ENCODE measurements around the gene DTHD1. TPM values are rescaled to one million over a fixed set of nuclear protein-coding genes. Genes with fewer than 3 reads are reported as not detected.

DTHD1 gene
- total RNA-seq, 2 donors from 2014 or later, result 0.08 TPM; not detected in 1

- TF ChIP-seq CTCF (IDR thresholded peaks at IDR 0.05), result no peak
- Histone ChIP-seq H3K9me3 (no peaks in the 10 kb centered on the region), H3K9ac (ENCODE audit: low read depth in 2 of 2, low read length in 2 of 2) (no peak overlapping the region), H3K27ac (no peak overlapping the region), H3K36me3 (no peaks in the 10 kb centered on the region), H3K4me1 (no peaks in the 10 kb centered on the region), H3K4me3 (no peak overlapping the region), H3K27me3 (no peaks in the 10 kb centered on the region)
- intact Hi-C loops (cut with DNase I), result no loop called here
- no peak for DNase-seq
Observed at GRCh38 chr4:36316607-36317006, 35.2 kb downstream of the DTHD1 start.

GRCh38 chr4:36317721-36318120 lies 36.3 kb downstream of the DTHD1 start:
- H3K4me1 ChIP-seq, result no peaks in the 10 kb centered on the region
- no peak overlapping the region for H3K9ac ChIP-seq (ENCODE audit: low read depth in 2 of 2, low read length in 2 of 2)
- no peak for DNase-seq
- no peaks in the 10 kb centered on the region for H3K9me3 ChIP-seq
- intact Hi-C loops (cut with DNase I), result no loop called here
- H3K36me3 ChIP-seq, result no peaks in the 10 kb centered on the region
- no peak overlapping the region for H3K27ac ChIP-seq
- no peak overlapping the region for H3K4me3 ChIP-seq
- no peak for TF ChIP-seq CTCF (IDR thresholded peaks at IDR 0.05)
- H3K27me3 ChIP-seq, result no peaks in the 10 kb centered on the region

GRCh38 chr4:36320117-36320896 lies 38.9 kb downstream of the DTHD1 start:
- Histone ChIP-seq H3K36me3 (no peaks in the 10 kb centered on the region), H3K27me3 (no peaks in the 10 kb centered on the region), H3K9me3 (no peaks in the 10 kb centered on the region), H3K27ac (no peak overlapping the region), H3K4me3 (no peak overlapping the region), H3K4me1 (no peaks in the 10 kb centered on the region), H3K9ac (ENCODE audit: low read depth in 2 of 2, low read length in 2 of 2) (no peak overlapping the region)
- intact Hi-C loops (cut with DNase I), result no loop called here
- DNase-seq, result no peak
- TF ChIP-seq CTCF (IDR thresholded peaks at IDR 0.05), result no peak

GRCh38 chr4:36321176-36321575 lies 39.8 kb downstream of the DTHD1 start:
- Histone ChIP-seq H3K36me3 (no peaks in the 10 kb centered on the region), H3K9me3 (no peaks in the 10 kb centered on the region), H3K27me3 (no peaks in the 10 kb centered on the region), H3K9ac (ENCODE audit: low read depth in 2 of 2, low read length in 2 of 2) (no peak overlapping the region), H3K4me3 (no peak overlapping the region), H3K27ac (no peak overlapping the region), H3K4me1 (no peaks in the 10 kb centered on the region)
- TF ChIP-seq CTCF (IDR thresholded peaks at IDR 0.05), result no peak
- DNase-seq, result no peak
- intact Hi-C loops (cut with DNase I), result no loop called here

- DNase-seq, result no peak
- intact Hi-C loops (cut with DNase I), result no loop called here
- no peaks in the 10 kb centered on the region for H3K36me3 ChIP-seq
- no peak overlapping the region for H3K9ac ChIP-seq (ENCODE audit: low read depth in 2 of 2, low read length in 2 of 2)
- H3K9me3 ChIP-seq, result no peaks in the 10 kb centered on the region
- H3K4me3 ChIP-seq, result no peak overlapping the region
- no peaks in the 10 kb centered on the region for H3K4me1 ChIP-seq
- no peak overlapping the region for H3K27ac ChIP-seq
- no peaks in the 10 kb centered on the region for H3K27me3 ChIP-seq
- TF ChIP-seq CTCF (IDR thresholded peaks at IDR 0.05), result no peak
Observed at GRCh38 chr4:36322921-36323354, 41.5 kb downstream of the DTHD1 start.
